HG03521 (cell line): ENCODE data around the gene CAPRIN2.

Experiments
- ATAC-seq: cut with Tn5 transposase; IDR thresholded peaks from one replicate; pipeline ENCODE4 v1.9.1; 2021; ENCODE audit warnings: mild to moderate bottlenecking, moderate library complexity; ENCODE audit not compliant: unreplicated experiment

Gene CAPRIN2

GRCh38 chr12:30763053-30763452 is 8.3 kb upstream of the CAPRIN2 start:
- no peak for ATAC-seq

DNA sequence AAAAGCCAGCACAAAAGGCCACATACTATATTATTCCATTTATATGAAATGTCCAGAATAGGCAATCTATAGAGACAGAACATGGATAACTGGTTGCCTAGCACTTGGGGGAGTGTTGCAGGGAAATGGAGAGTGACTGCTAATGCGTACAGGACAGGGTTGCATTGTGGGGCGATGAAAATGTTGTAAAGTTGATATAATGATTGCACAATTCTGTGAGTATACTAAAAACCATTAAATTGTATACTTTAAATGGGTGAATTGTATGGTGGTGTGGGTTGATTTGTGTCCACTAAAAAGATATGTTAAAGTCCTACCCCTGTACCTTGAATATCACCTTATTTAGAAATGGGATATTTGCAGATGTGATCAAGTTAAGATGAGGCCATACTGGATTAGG is 7.0 kb upstream of the CAPRIN2 start:
- ATAC-seq = no peak

- no peak for ATAC-seq
These were observed 2.6 kb upstream of the CAPRIN2 start for GRCh38 chr12:30757316-30757715.

GRCh38 chr12:30756074-30756473 is 1.3 kb upstream of the CAPRIN2 start:
- no peak for ATAC-seq

DNA sequence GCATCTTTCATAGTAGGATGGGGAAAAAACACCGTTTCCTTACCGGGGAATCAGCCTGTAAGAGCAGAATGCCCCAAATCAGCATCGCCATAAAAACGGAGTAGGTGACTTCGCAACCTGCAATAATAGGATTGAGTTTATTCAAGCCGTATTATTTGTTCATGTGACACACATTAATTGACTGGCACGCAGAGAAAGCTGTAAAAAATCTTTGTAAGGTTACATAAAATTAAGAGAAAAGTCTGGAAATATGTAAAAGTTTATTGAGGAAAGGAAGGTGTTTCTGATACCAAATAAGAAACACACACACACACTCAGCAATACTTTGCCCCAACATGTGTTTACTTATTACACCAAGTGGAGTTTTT is 628 bp upstream of the CAPRIN2 start:
- no peak for ATAC-seq

DNA sequence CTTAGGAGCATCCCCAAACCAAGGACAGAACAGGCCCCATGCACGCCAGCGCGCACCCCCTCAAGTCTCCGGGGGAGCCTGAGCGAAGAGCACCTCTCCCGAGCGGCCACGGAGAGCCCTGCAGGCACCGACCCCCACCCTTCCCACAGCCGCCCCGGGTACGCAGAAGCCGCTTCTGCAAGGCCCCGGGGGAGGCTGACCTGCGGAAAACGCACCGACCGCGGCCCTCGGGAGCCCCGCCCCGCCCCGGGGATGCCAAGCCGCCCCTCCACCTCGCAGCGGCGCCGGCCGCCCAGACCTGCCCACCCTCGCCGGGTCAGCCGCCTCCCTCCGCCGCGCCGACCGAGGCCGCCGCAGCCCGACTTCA is 385 bp downstream of the CAPRIN2 start:
- peak; percentile 26 for ATAC-seq

DNA sequence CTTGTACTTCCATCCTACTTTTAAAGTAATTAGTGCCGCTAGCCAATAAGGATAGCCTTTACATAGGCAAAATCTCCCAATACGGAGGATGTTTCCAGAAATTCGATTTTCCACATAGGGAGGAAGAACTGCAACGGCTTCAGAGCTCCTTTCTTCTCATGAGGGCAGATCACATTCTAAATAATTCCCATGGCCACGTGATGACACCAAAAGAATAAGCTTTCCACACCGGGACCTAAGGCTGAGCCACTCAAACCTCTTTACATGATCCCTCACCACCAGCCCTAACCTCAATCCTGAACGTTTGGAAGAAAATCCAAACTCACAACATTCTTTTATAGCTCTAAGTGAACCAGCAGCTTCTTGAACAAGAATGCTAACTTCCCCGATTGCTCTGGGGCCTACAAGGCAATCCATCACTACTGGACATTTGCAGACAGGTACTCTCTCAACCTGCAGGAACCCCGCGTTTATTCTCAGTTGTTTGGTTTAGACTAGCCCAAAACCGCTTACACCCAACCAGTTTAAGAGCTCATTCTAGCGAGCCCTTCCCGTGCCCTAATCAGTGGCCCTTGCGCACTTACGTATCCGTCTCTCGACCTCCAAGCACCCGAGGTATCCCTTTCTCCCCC is 884 bp downstream of the CAPRIN2 start:
- no peak for ATAC-seq

- ATAC-seq = no peak
These were observed 1.5 kb downstream of the CAPRIN2 start for GRCh38 chr12:30753233-30753632.

DNA sequence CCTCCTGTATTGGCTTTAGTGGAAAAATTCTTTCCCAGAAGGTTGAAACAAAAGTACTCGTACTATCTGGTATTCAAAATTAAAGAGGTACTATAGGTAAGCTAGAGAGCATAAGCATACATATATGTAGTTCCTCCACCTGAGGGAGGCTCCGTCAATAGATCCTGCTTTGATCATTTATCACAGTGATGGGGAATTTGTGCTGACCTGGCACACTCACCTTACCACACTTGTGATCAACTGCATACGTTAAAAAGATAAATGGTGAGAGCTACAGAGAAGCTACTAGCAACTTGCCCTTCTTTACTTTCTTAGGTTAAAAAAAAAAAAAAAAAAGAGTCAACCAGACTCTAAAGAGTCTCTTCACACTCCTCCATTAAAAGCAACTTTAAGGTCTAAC is 2.5 kb downstream of the CAPRIN2 start:
- ATAC-seq = no peak

GRCh38 chr12:30748147-30748546 is 6.6 kb downstream of the CAPRIN2 start:
- no peak for ATAC-seq

DNA sequence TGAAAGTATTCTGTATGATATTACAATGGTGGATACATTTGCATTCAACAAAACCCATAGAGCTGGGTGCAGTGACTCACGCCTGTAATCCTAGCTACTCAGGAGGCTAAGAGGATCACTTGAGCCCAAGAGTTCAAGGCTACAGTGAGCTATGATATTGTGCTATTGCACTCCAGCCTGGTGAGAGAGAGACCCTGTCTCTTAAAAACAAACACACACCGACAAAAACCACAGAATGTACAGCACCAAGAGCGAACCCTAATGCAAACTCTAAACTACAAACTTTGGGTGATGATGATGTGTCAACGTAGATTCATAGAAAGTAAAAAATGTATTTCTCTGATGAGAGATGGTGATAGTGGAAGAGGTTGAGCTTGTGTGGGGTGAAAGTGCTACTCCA is 8.6 kb downstream of the CAPRIN2 start:
- ATAC-seq = no peak

GRCh38 chr12:30744321-30744720 is 10.4 kb downstream of the CAPRIN2 start:
- no peak for ATAC-seq

DNA sequence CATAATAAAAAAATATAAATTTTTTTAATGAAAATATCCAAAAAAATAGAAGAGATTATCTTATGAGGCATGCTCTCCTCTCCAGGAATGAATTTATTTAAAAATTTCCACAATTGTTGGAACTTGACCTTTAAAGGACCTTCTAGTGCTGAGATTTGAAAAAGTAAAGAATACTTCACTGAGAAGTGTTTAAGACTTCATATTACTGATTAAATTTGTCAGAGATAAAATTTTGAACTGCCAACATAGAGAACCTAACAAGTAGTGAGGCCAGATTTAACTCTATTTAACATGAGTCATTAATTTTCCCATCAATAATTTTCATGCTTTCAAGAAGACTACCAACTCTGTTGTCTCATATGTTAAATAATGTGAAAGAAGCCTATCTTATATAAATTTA is 14.5 kb downstream of the CAPRIN2 start:
- no peak for ATAC-seq

- ATAC-seq = no peak
These were observed 15.7 kb downstream of the CAPRIN2 start for GRCh38 chr12:30739020-30739419.

- no peak for ATAC-seq
These were observed 21.7 kb downstream of the CAPRIN2 start for GRCh38 chr12:30732954-30733637.

DNA sequence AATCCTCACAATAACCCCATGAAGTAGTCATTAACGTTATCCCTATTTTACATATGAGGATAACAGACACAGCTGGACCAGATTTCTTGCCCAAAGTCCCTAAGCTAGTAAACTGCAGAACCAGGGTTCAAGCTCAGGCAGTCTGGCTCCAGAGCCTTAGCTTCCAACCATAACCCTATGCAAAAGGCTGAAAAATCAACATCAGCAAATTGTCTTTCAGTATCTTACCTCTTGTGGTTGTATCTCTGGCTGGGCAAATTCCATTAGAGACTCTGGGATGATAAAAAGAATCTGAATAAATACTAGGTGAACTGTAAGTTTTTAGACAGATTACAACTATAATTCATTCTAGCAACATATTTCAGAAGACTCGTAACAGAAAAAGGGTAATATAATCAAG is 24.7 kb downstream of the CAPRIN2 start:
- no peak for ATAC-seq

DNA sequence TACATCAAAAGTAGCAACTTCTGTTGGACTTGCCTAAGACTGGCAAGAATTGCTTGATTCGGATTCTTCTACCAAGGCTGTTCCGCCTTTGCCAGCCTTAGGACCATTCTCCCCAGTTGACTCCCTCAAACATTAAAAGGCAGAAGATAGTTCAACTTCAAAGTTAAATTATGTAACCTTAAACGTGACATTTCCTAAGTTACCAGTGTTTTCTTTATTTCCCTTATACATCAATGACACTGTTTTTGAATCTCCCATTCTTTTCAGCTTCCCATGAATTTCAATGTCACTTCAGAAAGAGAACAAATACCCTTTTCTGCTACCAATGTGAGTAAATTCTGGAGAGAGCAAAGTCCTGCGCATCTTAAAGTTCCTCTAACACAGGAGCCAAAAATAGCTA is 25.2 kb downstream of the CAPRIN2 start:
- no peak for ATAC-seq

GRCh38 chr12:30726647-30727046 is 28.1 kb downstream of the CAPRIN2 start:
- ATAC-seq = no peak

GRCh38 chr12:30725739-30726138 is 29.0 kb downstream of the CAPRIN2 start:
- no peak for ATAC-seq

DNA sequence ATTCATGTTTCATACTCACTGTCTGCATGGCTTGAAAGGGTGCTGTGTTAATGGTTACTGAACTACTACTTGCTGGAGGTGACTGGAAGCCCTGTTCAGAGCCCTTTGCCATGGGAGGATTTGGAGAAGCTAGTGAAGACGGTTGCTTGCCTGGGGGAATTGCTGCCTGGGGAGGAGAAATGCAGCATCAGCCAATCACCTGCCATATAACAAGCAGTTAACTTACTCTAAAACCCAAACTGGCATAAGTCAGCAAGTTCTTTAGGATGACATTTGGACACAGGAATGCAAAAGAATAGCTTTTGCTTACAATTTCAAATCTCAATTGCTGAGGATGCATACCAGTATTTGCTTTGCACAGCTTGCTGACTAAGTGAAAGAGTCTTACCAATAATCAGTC is 35.7 kb downstream of the CAPRIN2 start:
- no peak for ATAC-seq

DNA sequence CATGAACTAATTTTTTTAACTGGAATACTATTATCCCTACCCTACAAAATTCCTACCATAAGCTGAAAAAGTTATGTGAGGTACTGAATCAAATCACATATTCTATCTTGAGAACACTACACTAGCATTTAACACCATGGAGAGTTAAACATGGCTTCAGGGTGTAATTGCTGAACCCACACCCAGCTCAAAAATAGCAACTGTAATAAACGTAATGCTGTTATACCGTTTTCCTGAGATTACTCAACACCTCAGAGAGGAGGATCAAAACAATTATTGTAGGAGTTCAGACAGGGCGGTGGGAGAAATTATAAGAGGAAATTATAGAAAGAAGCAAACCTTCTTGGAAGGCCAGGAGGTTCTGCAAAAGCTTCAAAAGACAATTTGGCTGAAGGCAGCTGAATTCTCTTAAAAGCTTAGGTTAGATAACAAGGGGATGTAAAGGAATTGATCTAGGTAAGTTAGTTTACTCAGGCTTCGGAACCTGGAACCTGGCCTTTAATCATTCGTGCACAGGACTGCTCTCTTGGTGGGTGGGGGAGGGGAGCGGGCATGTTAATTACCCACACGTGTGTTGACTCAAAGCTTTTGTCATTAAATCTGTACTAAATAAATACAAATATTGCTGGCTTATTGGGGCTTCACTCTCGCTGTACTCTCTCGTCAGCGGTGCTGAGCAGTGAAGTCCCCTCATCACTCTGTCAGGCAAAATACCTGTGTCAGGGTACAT is 47.0 kb downstream of the CAPRIN2 start:
- ATAC-seq = no peak

DNA sequence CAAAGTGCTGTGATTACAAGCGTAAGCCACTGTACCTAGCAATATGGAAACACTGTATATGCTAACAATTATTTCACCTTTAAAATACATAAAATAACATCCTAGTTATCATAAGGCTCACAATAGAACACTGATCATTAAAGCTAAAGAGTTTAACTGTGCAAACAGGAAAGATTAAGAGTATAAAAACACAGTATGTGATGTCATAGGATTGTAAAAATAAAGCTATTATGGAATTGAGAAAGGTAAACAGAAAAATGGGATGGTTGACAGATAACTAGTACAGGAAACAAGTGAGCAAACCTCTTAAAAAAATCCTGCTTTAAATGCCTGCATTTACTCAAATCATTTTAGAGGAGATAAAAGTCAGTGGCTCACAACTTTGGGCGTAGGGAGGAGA is 48.3 kb downstream of the CAPRIN2 start:
- ATAC-seq = no peak
